ENCODE data around the gene P2RX3. TPM values are rescaled to one million over a fixed set of nuclear protein-coding genes. Genes with fewer than 3 reads are reported as not detected.

Gene P2RX3
- polyA plus RNA-seq, 12 donors, result 1.6 to 5.6 (median 4.1) TPM; not detected in 2

- no peak for DNase-seq
These were observed 32.1 kb downstream of the P2RX3 start for GRCh38 chr11:57370251-57370650.

DNA sequence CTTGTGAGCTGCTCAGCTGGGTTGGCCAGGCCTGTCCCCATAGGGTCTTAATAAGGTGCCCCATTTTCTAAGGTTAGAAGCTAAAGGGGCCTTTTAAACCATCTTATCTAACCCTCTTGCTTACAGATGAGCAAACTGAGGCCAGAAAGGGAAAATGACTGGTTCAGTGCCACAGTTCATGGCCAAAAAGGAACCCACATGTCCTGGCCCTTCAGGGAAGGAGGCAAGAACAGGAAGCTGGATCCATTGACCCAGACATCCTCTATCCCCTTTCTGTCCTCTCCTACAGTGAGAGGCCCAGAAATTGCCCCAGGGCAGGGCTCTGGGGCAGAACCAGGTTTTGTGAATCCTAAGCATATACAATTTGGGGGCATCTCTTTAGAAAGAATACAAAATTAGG is 32.8 kb downstream of the P2RX3 start:
- no peak for DNase-seq

DNA sequence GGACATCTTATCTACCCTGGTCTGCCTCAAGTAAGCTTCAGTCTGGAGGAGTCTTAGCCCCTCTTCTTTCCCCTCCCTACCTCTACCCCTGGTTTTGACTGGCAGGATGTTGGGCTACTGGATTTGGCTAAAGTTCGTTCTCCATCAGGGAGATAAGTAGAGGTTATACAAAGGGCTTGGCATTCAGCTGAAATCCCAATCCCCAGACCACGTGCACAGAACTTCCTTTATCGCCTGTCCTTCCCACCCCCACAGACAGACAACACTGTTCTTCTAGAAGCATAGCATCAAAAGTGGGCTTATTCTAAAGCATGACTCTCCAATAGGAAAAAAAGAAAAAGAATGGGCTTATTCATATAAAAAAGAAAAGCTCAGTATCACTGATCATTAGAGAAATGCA is 35.0 kb downstream of the P2RX3 start:
- DNase-seq, result no peak

DNA sequence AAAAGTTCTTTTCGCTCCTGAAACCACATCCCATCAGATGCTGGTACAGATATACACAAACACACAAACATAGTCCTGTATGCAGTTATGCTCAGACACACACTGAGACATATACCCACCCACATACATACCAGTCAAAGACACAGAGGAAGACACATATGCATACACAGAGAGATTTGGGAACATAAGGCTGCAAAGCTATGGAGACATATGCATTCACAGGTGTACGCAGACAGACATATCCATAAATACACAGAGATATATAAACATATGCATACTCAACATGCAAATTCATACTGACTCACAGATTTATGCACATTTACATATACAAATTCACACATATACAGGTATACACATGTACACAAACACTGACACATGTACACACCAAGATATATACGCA is 36.8 kb downstream of the P2RX3 start:
- DNase-seq, result no peak

DNA sequence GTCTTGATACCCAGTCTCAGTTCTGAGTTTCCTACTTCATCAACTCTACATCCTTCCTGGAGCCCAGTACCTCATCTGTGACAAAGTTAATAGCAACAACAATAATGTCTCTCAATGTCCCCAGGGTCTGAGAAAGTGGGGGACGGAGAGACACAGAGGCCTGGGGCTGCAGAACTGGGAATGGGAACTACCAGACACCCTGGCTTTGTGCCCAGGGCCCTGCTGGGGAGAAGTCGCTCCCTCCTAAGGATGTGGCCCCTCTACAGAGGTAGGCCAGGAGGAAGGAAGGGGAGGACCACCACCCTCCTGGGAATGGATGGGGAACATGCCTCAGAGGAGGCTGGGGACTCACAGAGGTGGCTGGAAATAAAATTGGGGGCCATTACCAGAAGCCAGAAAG is 37.3 kb downstream of the P2RX3 start:
- DNase-seq, result no peak

GRCh38 chr11:57376095-57377090 is 38.2 kb downstream of the P2RX3 start:
- no peak for DNase-seq

- DNase-seq, result no peak
These were observed 39.0 kb downstream of the P2RX3 start for GRCh38 chr11:57377107-57377506.

DNA sequence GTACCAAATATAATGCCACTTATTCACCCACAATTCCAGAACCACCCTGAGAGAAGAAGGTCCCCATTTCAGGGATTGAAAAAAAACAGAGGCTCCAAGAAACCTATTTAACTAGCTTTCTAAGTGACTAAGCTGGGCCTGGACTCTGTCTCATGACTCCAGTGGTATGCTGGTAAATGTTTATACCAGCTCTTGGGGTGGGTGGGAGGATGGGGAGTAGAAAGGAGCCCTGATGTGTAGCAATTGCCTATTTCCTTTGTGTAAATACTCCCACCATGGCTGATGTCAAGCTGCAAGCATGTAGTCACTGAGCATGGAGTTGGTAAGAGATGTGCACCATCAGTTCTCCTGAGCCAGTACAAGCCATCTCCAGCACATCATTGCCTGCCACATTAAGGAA is 40.0 kb downstream of the P2RX3 start:
- DNase-seq, result no peak

GRCh38 chr11:57379732-57380131 is 41.6 kb downstream of the P2RX3 start:
- DNase-seq, result no peak

DNA sequence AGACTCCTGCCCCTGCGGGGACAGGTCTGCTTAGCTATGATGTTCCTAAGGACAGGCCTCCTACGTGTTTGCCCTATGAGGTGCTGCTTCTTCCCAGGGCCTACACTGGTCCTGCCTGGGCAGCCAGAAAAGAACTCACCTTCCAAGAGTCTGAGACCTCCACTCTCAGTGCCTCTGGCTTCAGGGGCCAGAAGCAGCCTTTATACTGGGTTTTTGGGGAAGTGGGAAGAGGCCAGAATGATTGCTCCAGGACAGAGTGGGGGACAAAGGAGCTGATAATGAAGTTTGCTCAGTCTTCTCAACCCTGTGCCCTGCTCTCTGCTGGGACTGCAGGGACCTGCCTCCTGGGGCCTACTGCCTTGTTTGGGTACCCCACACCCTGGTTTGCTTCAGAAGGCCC is 42.8 kb downstream of the P2RX3 start, which contains the start of gene PRG3:
PRG3 (minus strand) TSS at position 176 of the 400 bp plus-strand sequence. CDS start 442 bp downstream, outside the sequence.
- DNase-seq, result no peak

DNA sequence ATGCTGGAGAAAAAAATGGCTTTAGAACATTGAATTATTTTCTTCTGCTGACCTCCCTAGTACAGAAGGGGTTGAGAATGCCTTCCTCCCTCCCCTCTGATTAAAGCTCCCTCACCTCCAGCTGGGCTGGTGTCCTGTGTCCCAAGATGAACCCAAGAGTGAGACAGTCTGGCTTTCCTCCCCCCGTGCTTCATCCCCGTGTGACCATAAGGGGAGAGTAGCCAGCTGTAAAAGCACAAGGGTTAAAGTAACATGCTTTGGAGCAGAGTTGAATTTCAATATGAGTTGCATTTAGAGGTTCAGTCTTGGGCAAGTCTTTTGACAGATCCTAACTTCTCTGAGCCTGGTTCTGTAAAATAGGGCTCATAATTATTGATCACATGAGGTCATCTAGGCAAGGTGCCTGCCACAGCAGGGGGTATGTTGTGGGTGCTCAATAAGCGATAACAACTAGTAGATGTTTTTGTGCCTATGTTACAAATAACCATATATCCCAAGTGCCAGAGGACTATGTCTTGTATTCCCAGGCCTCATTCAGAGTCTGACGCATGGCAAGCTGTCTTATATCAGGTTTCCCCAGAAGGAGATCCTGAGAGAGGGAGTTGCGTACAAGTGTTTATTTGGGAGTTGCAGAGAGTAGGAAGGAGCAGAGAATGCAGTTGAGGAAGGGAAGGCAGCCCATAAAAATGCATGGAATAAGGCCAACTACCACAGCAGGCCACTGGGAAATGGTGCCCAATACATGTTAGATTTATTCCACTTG is 48.2 kb downstream of the P2RX3 start:
- DNase-seq, result no peak

GRCh38 chr11:57387289-57388030 is 49.3 kb downstream of the P2RX3 start:
- no peak for DNase-seq

GRCh38 chr11:57390535-57390934 is 52.4 kb downstream of the P2RX3 start, which contains the start of gene PRG2:
Gene PRG2, minus strand, starts transcription at chr11:57390650. Its CDS starts 706 bp downstream, at chr11:57389944.
- DNase-seq, result no peak

DNA sequence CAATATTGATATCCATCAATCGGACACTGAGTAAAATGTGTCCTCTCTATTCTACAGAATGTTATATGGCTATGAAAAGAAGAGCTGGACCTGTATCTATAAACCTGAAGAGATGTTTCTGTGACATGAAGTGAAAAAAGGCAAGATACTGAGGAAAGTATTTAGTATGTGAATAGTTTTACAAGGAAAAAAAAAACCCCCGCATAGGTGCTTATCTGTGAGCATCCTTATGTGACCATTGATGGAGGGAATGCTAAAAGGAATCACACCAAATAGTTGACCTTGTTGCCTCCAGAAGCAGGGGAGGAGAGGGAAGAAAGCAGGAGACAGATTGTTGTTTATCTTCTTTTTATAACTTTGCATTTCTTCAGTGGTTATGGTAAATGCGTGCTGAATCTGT is 53.0 kb downstream of the P2RX3 start:
- DNase-seq, result no peak

DNA sequence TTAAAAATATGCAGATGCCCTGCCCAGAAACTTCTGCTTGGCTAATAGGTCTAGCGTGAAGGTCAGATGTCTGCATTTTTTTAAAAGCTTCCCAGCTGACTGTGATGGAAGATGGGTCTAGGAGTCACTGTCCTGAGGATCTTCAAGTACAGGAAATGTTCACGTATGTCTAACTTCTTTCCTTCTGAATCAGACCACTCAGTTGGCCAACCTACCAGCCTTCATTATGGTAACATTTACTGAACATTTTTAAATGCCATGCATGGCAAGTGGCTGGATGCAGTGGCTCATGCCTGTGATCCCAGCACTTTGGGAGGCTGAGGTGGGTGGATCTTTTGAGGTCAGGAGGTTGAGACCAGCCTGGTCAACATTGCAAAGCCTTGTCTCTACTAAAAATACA is 53.4 kb downstream of the P2RX3 start:
- no peak for DNase-seq

GRCh38 chr11:57392066-57392762 is 54.1 kb downstream of the P2RX3 start:
- DNase-seq, result no peak

DNA sequence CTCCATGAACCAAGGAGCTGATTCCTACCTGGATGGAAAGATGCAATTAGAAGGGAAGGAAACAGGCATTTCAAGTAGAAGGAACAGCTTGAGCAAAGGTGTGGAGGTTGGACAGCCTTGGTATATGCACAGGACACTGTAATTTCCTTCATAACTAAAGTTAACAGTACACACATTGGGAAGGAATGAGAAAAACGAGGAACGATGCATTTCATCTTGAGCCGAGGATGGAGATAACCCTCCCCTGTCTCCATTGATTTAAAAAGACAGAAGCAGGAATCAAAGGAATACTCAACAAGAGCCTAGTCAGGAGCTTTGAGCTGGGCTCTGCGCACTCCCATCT is 54.6 kb downstream of the P2RX3 start:
- no peak for DNase-seq

DNA sequence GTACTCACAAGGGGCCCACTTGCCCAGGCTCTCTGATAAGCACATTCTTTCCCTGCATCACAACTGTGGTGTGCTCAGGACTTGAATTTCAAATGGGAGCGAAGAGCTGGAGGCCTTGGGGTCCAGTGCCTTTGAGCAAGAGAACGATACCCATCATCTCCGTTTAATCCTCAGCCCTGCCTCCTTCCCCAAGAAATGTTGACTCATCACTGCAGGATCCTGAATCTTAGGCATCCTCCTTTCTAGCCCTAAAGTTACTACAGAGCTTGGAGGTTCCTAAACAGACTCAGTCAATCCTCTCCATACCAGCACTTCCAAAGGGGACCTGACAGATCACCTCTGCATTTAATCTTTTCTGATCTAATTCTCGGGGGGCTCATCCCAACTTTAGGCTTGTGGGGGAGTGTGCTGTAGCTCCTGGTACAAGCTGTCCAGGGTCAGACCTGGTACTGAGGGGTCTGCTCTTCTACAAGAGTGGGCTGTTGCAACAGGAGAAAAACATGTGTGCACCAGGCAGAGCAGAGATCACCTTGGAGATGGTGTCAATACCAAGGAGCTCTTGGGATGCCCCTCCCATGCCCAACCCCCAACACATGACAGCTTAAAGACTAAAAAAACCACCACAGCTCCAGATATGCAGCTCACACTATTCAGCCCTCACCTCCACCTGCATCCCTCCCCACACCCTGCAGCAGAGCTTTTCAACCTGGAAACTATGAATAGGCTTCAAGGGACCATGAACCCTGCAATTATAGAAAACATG is 56.2 kb downstream of the P2RX3 start:
- DNase-seq, result no peak

DNA sequence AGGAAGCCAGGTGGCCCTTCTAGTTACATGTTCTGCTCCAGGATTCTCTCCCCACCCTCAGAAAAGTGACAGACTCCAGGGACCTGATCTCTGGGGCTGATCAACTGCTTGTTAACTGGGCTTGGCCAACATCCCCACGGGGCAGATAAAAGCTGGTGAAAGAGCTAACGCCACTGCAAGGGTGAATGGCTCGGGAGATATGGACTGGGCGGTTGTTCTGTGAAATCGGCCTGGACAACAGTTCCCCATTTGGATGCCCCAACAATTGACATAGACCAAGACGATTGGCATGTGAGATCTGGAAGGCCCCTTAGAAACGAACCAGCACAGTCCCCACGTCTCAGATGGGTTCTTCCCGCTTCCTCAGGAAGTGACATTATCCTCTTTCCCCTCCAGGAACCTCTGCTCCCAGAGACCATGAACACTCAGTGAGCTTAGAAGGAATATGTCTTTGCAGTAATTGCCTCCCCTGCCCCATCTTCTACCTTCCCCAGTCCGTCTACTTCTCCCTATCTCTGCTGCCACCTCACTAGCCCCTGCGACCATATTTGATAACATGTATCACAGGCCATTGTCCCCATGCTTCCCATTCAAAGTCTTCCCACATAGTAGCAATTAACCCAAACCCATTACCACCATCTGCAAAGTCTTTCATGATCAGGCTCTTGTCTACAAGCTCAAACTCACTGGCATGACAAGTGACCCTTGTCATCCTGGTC is 57.9 kb downstream of the P2RX3 start:
- no peak for DNase-seq

- no peak for DNase-seq
These were observed 58.6 kb downstream of the P2RX3 start for GRCh38 chr11:57396744-57397143.

All from muscle of arm (tissue), 12 donors.